Suprapubic skin (tissue), 4 donors: ENCODE measurements around the gene C4orf51.

Experiments
- EP300 ChIP-seq: sonication (generic); formaldehyde crosslinking; IDR thresholded peaks from one replicate; pipeline ENCODE4 v1.6.1; 2017; ENCODE audit warnings: antibody characterized with exemption
- POLR2AphosphoS5 ChIP-seq, 3 donors: sonication (generic); formaldehyde crosslinking; IDR thresholded peaks; one replicate each; pipeline ENCODE4 v1.6.1; 2017; ENCODE audit warnings: antibody characterized with exemption in 3 of 3
- TF ChIP-seq, protein P1 (sequence below), 2 donors: fragments of 200-600 bp in 1 of 2; fragments of 450-650 bp in 1 of 2; sonication (generic) in 1 of 2; IDR thresholded peaks; one replicate each; pipeline ENCODE4 v1.5.1; 2016 to 2019; ENCODE audit warnings: antibody characterized with exemption in 2 of 2, mild to moderate bottlenecking in 1 of 2, moderate library complexity in 1 of 2

DNA sequence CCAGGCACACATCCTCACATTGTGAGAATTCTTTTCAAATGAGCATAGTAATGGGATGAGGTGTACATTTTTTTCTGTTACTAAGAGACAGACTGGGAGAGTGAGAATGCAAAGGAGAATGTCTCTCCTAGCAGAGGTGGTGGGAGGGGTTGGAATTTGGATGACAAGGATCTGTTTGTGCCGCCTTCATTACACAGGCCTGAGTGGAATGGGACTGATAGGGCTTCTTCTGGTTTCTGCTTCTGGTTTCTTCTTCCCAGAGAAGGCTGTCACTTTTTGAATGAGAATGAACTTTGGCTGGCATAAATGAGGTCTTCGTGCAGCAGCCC is 55.4 kb downstream of the C4orf51 start:
- TF ChIP-seq, protein P1, sequence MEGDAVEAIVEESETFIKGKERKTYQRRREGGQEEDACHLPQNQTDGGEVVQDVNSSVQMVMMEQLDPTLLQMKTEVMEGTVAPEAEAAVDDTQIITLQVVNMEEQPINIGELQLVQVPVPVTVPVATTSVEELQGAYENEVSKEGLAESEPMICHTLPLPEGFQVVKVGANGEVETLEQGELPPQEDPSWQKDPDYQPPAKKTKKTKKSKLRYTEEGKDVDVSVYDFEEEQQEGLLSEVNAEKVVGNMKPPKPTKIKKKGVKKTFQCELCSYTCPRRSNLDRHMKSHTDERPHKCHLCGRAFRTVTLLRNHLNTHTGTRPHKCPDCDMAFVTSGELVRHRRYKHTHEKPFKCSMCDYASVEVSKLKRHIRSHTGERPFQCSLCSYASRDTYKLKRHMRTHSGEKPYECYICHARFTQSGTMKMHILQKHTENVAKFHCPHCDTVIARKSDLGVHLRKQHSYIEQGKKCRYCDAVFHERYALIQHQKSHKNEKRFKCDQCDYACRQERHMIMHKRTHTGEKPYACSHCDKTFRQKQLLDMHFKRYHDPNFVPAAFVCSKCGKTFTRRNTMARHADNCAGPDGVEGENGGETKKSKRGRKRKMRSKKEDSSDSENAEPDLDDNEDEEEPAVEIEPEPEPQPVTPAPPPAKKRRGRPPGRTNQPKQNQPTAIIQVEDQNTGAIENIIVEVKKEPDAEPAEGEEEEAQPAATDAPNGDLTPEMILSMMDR (IDR thresholded peaks at IDR 0.05): no peak
- TF ChIP-seq EP300 (no peak), POLR2AphosphoS5 (IDR thresholded peaks at IDR 0.05) (no peak)
